ENCODE results near the gene REPIN1. TPM values are rescaled to one million over a fixed set of nuclear protein-coding genes. Genes with fewer than 3 reads are reported as not detected.

REPIN1 gene
- total RNA-seq, 2 experiments from 2014 or later = 45.7 to 49.3 TPM

DNA sequence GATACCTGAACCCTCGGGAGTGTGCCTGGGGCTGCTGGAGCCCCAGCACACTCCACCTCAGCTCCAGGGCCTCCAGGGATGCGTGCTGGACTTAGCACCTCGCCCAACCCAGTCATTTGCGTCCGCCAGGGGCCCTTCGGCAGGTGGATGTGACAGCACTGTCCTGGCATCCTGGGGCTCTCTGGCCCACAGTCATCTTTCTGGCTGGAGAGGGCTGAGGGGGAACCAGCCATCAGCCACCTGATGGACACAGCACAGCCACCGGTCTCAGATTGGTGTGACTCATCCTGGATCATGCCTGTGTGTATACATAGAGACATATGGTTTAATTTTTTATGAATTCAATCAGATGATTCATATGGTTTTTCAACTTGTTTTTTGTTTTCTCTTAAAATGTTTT, 21.6 kb downstream of the REPIN1 start:
- H3K4me3 Mint-ChIP-seq = no peak overlapping the region
- no peaks in the 10 kb centered on the region for H3K27me3 Mint-ChIP-seq (ENCODE audit: low read depth)
- H3K36me3 Mint-ChIP-seq (ENCODE audit: low read depth) = no peaks in the 10 kb centered on the region
- intact Hi-C loops (cut with micrococcal nuclease) = no loop called here
- no peaks in the 10 kb centered on the region for H3K4me1 Mint-ChIP-seq (ENCODE audit: low read depth)
- H3K27ac Mint-ChIP-seq = no peak overlapping the region
- no peak for DNase-seq
- CTCF ChIA-PET = interaction anchor here (0.9 kb wide), 1 partner anchor 12 kb away, joined by 3 read pairs; no protein-coding TSS in a partner anchor
- H3K9me3 Mint-ChIP-seq = peaks cover 1% of the 10 kb centered on the region

DNA sequence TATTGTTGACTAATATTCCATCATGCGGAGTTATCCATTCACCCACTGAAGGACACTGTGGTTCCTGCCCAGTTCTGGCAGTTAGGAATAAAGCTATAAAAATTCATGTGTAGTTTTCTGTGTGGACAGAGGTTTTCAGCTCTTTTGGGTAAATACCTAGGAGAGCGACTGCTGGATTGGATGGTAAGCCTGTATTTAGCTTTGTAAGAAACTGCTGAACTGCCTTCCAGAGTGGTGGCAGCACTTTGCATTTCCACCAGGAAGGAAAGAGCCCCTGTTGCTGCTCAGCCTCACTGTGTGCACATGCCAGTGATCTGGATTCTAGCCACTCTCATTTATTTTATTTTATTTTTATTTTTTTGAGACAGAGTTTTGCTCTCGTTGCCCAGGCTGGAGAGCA, 24.7 kb downstream of the REPIN1 start:
- H3K27ac Mint-ChIP-seq = no peak overlapping the region
- H3K4me3 Mint-ChIP-seq = no peak overlapping the region
- no peak for DNase-seq
- no peaks in the 10 kb centered on the region for H3K9me3 Mint-ChIP-seq
- CTCF ChIA-PET = no interaction called here
- intact Hi-C loops (cut with micrococcal nuclease) = no loop called here
- peaks cover 2% of the 10 kb centered on the region for H3K4me1 Mint-ChIP-seq (ENCODE audit: low read depth)
- H3K27me3 Mint-ChIP-seq (ENCODE audit: low read depth) = no peaks in the 10 kb centered on the region
- H3K36me3 Mint-ChIP-seq (ENCODE audit: low read depth) = no peaks in the 10 kb centered on the region

DNA sequence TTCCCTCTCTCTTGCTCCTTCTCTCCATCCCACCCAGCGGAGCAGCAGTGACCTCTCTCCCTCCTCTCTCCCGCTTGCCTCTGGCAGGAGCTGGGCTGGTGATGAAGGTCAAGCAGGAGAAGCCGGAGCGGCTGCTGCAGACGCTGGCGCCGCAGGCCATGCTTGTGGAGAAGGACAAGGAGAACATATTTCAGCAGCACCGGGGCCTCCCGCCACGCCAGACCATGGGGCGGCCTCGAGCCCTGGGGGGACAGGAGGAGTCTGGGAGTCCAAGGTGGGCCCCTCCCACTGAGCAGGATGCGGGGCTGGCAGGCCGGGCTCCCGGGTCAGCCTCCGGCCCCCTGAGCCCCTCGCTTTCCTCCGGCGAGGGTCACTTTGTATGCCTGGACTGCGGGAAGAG, 27.8 kb downstream of the REPIN1 start:
- Mint-ChIP-seq H3K9me3 (no peaks in the 10 kb centered on the region), H3K36me3 (ENCODE audit: low read depth) (no peaks in the 10 kb centered on the region), H3K4me3 (no peak overlapping the region), H3K27me3 (ENCODE audit: low read depth) (no peaks in the 10 kb centered on the region), H3K4me1 (ENCODE audit: low read depth) (peaks cover 2% of the 10 kb centered on the region), H3K27ac (no peak overlapping the region)
- no peak for DNase-seq
- CTCF ChIA-PET = interaction anchor here (1.2 kb wide), 1 partner anchor 7 kb away, joined by 4 read pairs; no protein-coding TSS in a partner anchor
- intact Hi-C loops (cut with micrococcal nuclease) = no loop called here

DNA sequence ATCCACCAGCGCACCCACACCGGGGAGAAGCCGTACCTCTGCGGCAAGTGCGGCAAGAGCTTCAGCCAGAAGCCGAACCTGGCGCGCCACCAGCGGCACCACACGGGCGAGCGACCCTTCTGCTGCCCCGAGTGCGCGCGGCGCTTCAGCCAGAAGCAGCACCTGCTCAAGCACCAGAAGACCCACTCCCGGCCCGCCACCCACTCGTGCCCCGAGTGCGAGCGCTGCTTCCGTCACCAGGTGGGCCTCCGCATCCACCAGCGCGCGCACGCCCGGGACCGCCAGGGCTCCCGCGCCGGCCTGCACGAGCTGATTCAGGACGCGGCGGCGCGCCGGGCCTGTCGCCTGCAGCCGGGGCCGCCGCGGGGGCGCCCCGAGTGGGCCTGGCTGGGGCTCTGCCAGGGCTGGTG, 28.2 kb downstream of the REPIN1 start:
- CTCF ChIA-PET = no interaction called here
- H3K27ac Mint-ChIP-seq = no peak overlapping the region
- H3K27me3 Mint-ChIP-seq (ENCODE audit: low read depth) = no peaks in the 10 kb centered on the region
- intact Hi-C loops (cut with micrococcal nuclease) = no loop called here
- H3K4me1 Mint-ChIP-seq (ENCODE audit: low read depth) = peaks cover 2% of the 10 kb centered on the region
- no peak for DNase-seq
- no peaks in the 10 kb centered on the region for H3K36me3 Mint-ChIP-seq (ENCODE audit: low read depth)
- H3K4me3 Mint-ChIP-seq = no peak overlapping the region
- no peaks in the 10 kb centered on the region for H3K9me3 Mint-ChIP-seq

GRCh38 chr7:150397346-150398107, 28.9 kb downstream of the REPIN1 start:
- intact Hi-C loops (cut with micrococcal nuclease) = no loop called here
- Mint-ChIP-seq H3K27me3 (ENCODE audit: low read depth) (no peaks in the 10 kb centered on the region), H3K4me3 (no peak overlapping the region), H3K9me3 (no peaks in the 10 kb centered on the region), H3K4me1 (ENCODE audit: low read depth) (peaks cover 2% of the 10 kb centered on the region), H3K27ac (no peak overlapping the region), H3K36me3 (ENCODE audit: low read depth) (no peaks in the 10 kb centered on the region)
- CTCF ChIA-PET = no interaction called here
- no peak for DNase-seq

- H3K27ac Mint-ChIP-seq = no peak overlapping the region
- H3K36me3 Mint-ChIP-seq (ENCODE audit: low read depth) = no peaks in the 10 kb centered on the region
- H3K27me3 Mint-ChIP-seq (ENCODE audit: low read depth) = no peaks in the 10 kb centered on the region
- H3K9me3 Mint-ChIP-seq = no peaks in the 10 kb centered on the region
- H3K4me1 Mint-ChIP-seq (ENCODE audit: low read depth) = peaks cover 2% of the 10 kb centered on the region
- no peak overlapping the region for H3K4me3 Mint-ChIP-seq
- CTCF ChIA-PET = no interaction called here
- intact Hi-C loops (cut with micrococcal nuclease) = no loop called here
- no peak for DNase-seq
These were observed 29.7 kb downstream of the REPIN1 start for GRCh38 chr7:150398108-150398964.

DNA sequence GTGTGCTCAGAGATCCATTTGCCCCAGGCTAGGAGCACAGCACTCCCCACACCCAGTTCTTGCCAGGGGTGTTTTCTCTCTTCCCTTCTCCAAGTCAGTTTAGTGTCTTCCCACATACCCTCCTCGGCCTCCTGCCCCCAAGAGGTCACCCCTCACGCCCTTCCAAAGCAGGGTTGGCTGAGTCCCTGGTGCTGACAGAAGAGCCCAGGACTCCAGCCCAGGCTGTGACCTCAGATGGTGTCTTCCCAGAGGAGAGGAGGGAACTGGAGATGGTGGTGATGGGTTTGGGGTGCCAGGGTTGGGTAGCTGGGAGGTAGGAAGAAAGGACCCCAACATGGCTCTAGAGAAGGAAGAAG, 30.3 kb downstream of the REPIN1 start:
- CTCF ChIA-PET = no interaction called here
- Mint-ChIP-seq H3K9me3 (no peaks in the 10 kb centered on the region), H3K4me3 (no peak overlapping the region), H3K4me1 (ENCODE audit: low read depth) (peaks cover 2% of the 10 kb centered on the region), H3K36me3 (ENCODE audit: low read depth) (no peaks in the 10 kb centered on the region), H3K27ac (no peak overlapping the region), H3K27me3 (ENCODE audit: low read depth) (no peaks in the 10 kb centered on the region)
- intact Hi-C loops (cut with micrococcal nuclease) = no loop called here
- DNase-seq = no peak

GRCh38 chr7:150399421-150400007, 30.9 kb downstream of the REPIN1 start:
- no peak for DNase-seq
- CTCF ChIA-PET = interaction anchor here (0.6 kb wide), 1 partner anchor 45 kb away, joined by 3 read pairs; no protein-coding TSS in a partner anchor
- intact Hi-C loops (cut with micrococcal nuclease) = no loop called here
- Mint-ChIP-seq H3K27ac (no peak overlapping the region), H3K9me3 (no peaks in the 10 kb centered on the region), H3K4me3 (no peak overlapping the region), H3K27me3 (ENCODE audit: low read depth) (no peaks in the 10 kb centered on the region), H3K36me3 (ENCODE audit: low read depth) (no peaks in the 10 kb centered on the region), H3K4me1 (ENCODE audit: low read depth) (peaks cover 8% of the 10 kb centered on the region)

- intact Hi-C loops (cut with micrococcal nuclease) = no loop called here
- DNase-seq = no peak
- H3K36me3 Mint-ChIP-seq (ENCODE audit: low read depth) = no peaks in the 10 kb centered on the region
- H3K27me3 Mint-ChIP-seq (ENCODE audit: low read depth) = no peaks in the 10 kb centered on the region
- CTCF ChIA-PET = interaction anchor here (0.6 kb wide), 1 partner anchor 45 kb away, joined by 3 read pairs; no protein-coding TSS in a partner anchor
- H3K9me3 Mint-ChIP-seq = no peaks in the 10 kb centered on the region
- H3K4me3 Mint-ChIP-seq = no peak overlapping the region
- H3K4me1 Mint-ChIP-seq (ENCODE audit: low read depth) = peaks cover 9% of the 10 kb centered on the region
- no peak overlapping the region for H3K27ac Mint-ChIP-seq
These were observed 31.6 kb downstream of the REPIN1 start for GRCh38 chr7:150400008-150400787.

GRCh38 chr7:150400788-150401423, 32.3 kb downstream of the REPIN1 start:
- Mint-ChIP-seq H3K27ac (no peak overlapping the region), H3K36me3 (ENCODE audit: low read depth) (no peaks in the 10 kb centered on the region), H3K4me1 (ENCODE audit: low read depth) (peaks cover 11% of the 10 kb centered on the region), H3K9me3 (no peaks in the 10 kb centered on the region), H3K4me3 (no peak overlapping the region), H3K27me3 (ENCODE audit: low read depth) (no peaks in the 10 kb centered on the region)
- CTCF ChIA-PET = interaction anchor here (0.7 kb wide), 1 partner anchor 45 kb away, joined by 3 read pairs; no protein-coding TSS in a partner anchor
- DNase-seq = peak; percentile 1
- intact Hi-C loops (cut with micrococcal nuclease) = no loop called here

GRCh38 chr7:150401424-150401790, 32.8 kb downstream of the REPIN1 start:
- no peak for DNase-seq
- CTCF ChIA-PET = interaction anchor here (0.7 kb wide), 1 partner anchor 45 kb away, joined by 3 read pairs; no protein-coding TSS in a partner anchor
- intact Hi-C loops (cut with micrococcal nuclease) = no loop called here
- Mint-ChIP-seq H3K36me3 (ENCODE audit: low read depth) (no peaks in the 10 kb centered on the region), H3K27me3 (ENCODE audit: low read depth) (no peaks in the 10 kb centered on the region), H3K4me1 (ENCODE audit: low read depth) (peaks cover 16% of the 10 kb centered on the region), H3K9me3 (no peaks in the 10 kb centered on the region), H3K27ac (no peak overlapping the region), H3K4me3 (no peak overlapping the region)
